ENCODE measurements around the gene FNDC3B.

Gene FNDC3B

DNA sequence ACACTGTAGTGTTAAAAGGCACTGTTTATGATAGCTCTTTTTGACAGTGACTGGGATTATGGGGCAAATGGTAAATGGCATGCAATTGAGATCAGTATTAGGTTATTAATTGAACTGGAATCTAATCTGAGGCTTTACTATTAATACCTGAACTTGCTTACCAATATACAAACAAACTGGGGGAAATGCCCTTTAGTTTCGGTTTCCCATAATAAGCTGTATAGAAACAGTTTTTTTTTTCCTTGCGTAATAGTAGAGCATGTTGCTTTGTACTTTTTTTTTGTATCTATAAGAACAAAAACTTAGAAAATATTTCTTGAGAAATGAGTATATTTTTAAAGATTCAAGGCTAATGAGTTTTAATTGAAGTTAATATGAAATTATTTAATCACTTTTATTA lies 95.0 kb downstream of the FNDC3B start:
- no peak for DNase-seq (ENCODE audit: low read depth in 2 of 2, low spot score in 1 of 2)

DNA sequence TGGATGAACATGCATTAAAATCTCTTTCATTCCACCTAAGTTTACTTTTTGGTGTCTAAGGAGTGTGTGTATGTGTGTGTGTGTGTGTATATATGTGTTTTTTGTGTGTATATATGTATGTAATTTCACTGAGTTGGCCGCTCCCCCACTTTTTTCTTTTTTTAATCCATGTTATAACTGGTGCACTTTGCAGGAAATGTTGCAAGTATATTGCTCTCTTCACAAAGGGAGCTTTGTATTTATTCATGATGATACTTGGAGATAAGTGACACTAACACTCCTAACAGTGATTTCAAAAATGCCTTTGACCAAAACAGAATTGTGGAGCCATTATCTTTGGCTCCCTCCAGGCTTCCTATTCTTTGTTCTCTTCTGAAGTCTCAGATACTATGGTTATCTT lies 95.8 kb downstream of the FNDC3B start:
- DNase-seq (ENCODE audit: low read depth in 2 of 2, low spot score in 1 of 2) = no peak

DNA sequence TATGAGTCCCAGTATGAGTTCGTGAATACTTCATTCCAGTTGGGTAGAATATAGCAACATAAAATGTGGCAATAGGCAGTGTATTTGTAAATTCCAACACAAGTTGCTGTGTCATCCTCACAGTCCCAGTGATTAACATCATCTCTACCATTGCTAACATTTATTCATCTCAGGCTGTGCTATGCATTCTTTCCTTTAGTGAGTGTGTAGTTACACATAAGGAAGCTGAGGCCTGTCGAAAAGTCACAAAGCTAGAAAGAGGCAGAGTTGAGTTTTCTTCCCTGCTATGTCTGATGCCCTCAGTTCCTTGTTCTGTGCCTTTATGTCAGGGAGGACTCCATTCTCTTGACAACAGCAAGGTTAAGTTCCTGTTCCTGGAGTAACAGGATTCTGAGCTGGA lies 96.4 kb downstream of the FNDC3B start:
- DNase-seq (ENCODE audit: low read depth in 2 of 2, low spot score in 1 of 2) = no peak

DNA sequence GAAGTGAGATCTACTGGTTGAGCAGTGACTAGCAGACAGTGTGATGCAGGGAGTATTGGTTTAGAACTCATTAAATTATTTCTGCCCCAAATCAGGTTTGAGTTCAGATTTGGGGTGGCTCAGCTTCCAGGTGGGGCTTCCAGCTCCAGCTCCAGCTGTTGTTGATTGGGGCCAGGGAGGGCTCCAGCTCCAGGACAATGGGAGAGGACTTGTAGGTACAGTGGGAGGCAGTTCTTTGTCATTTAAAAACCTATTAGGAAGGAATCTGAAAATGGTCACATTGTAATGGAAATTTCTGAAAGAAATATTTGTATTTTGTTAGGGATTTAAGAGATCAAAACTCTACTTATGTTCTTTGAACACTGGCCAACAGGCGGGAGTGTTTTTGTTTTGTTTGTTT lies 97.0 kb downstream of the FNDC3B start:
- DNase-seq (ENCODE audit: low read depth in 2 of 2, low spot score in 1 of 2) = no peak

DNA sequence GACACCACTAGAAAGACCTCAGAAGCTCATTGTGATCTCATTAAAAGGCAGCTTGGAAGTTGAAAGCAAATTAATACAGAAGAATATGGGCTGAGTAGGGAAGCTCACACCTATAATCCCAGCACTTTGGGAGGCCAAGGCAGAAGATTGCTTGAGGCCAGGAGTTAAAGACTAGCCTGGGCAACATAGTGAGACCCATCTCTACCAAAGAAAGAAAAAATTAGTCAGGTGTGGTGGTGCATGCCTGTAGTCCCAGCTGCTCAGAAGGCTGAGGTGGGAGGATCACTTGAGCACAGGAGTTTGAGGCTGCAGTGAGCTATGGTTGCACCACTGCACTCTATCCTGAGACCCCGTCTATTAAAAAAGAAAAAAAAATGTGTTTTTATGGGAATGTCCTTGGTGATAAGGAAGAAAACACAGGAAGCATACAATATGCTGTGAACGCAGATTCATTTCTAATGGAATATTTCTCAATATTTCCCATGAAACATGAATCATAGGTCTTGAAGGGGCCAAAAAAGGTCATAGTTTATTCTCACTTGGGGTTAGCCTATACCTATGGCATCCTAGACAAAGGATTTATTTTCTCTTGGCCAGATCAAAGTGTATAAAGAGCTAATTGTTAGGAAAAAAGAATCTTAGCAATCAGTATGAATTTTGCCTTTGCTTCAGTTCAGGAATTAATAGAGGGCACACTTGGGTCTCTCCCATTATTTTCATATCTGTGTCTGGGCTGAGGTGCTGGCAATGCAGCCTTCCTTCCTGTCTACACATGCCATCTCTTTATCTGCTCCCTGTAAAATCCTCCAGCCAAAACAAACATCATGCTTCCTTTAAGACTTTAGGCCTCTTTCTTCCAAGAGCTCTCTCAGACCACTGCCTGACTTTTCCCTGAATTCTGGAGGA lies 98.2 kb downstream of the FNDC3B start:
- no peak for DNase-seq (ENCODE audit: low read depth in 2 of 2, low spot score in 1 of 2)

- no peak for DNase-seq (ENCODE audit: low read depth in 2 of 2, low spot score in 1 of 2)
Observed at GRCh38 chr3:172138193-172138537, 98.8 kb downstream of the FNDC3B start.

- no peak for DNase-seq (ENCODE audit: low read depth in 2 of 2, low spot score in 1 of 2)
Observed at GRCh38 chr3:172138792-172139507, 99.6 kb downstream of the FNDC3B start.

DNA sequence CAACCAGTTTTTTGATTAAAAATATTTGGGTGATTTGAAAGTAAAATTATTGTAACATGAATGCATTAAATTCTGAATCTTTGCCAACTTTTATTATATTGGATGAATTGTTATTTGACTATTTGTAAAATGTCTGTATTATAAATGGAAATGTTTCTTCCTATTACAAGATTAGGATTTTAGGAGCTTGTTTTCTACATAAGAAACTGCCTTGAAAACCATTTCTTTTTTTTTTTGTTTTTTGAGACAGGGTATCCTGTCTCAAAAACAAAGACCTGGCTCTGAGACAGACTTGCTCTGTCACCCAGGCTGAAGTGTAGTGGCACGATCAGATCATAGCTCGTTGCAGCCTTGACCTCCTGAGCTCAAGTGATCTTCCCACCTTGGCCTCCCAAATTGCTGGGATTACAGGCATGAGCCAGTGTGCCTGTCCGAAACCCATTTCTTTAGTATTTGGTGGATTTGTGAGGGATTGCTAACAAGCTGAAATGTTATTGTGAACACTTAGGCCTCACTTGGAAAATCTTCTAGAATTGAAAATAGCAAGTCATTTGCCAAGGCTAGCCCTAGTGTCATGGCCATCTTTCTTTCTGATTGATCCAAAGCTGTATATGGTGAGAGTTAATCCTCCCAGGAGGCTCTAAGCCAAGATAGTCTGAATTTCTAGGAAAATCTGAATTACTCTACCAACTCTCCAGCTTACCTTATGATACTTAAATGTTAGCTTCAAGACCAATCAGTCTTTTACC lies 100.3 kb downstream of the FNDC3B start:
- no peak for DNase-seq (ENCODE audit: low read depth in 2 of 2, low spot score in 1 of 2)

GRCh38 chr3:172140499-172141391 lies 101.4 kb downstream of the FNDC3B start:
- DNase-seq (ENCODE audit: low read depth in 2 of 2, low spot score in 1 of 2) = no peak

DNA sequence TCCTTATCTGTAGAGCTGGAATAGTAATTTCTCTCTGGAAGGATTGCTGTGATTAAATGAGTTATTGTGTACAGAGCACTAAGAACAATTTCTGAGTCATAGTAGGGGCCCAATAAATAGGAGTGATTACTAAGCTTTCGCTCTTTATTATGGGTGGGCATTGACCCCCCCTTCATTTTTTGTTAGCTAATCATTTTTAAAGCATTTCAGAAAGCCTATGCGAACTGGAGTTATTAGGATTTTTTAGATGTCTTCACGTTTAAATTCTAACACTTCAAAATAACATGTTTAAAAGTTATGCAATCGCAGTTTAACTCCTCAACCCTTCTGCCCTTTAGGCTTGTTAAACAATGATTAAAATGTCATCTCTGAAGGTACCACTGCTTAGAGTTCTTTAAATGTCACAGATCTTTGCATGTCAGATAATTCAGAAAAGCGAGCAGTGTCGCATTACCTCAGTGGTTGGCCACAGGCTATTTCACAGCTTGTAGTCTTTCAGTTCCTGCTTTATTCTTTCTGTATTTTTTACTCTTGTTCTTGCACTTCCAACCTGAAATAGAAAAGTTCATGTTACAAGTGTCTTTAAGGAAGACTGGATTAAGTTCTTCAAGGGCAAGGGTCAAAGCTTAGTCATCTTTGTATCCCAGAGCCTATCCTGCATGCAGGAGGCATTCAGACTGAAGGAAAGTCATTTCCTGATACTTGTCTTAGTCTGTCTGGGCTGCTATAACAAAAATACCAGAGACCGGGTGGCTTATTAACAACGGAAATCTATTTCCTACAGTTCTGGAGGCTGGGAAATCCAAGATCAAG lies 102.9 kb downstream of the FNDC3B start:
- no peak for DNase-seq (ENCODE audit: low read depth in 2 of 2, low spot score in 1 of 2)

DNA sequence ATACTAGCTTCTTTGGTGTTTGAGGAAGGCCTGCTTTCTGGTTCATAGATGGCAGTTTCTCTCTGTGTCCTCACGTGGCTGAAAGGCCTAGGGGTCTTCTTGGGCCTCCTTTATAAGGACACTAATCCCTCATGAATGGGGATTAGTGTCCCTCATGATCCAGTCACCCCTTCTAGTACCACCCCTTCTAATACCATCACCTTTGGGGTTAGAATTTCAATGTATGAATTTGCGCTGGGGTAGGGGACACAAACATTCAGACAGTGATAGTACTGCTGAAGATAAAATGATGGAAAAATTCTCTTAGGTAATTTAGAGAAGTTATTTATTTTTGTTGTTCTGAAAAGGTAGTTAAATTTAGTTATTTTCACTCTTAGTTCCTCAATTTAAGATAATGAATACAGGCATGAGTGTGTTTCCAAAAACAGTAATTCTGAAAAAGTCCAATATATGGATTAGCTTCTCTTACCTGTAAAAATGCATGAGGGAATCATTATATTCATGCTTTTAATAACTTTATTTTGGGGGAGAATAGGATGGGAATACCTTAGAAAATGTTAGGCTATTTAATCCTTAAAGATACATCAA lies 103.6 kb downstream of the FNDC3B start:
- DNase-seq (ENCODE audit: low read depth in 2 of 2, low spot score in 1 of 2) = no peak

- DNase-seq (ENCODE audit: low read depth in 2 of 2, low spot score in 1 of 2) = no peak
Observed at GRCh38 chr3:172143739-172144497, 104.5 kb downstream of the FNDC3B start.

GRCh38 chr3:172144601-172145000 lies 105.2 kb downstream of the FNDC3B start:
- DNase-seq (ENCODE audit: low read depth in 2 of 2, low spot score in 1 of 2) = no peak

DNA sequence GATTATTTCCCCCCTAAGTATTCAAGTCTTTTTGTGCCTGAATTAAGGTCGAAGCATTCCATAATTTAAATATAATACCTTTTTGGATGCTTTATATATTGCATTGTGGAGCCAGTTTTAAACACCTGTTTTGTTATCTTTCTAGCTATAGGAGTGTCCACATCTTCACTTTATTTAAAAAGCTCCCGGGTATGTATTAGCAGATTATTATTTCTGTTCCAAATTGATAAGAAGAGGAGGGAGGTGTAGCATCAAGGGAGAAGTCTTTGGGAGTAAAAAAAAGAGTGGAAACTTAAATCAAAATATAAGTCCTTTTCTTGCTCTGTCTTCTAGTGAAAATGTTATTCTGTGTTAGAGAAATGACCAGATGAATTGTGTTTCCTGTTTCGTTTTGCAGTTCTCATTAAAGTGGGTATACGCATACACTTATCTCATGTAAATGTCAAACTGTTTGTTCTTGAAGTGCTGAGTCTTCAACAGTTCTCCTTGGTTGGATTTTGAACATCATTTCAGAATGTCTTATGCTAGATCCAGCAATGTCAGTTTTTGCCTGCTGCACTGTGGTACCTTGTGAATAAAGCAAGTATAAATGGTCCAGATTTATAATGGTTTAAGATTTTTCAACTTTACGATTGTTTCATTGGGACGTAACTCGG lies 105.8 kb downstream of the FNDC3B start:
- no peak for DNase-seq (ENCODE audit: low read depth in 2 of 2, low spot score in 1 of 2)

DNA sequence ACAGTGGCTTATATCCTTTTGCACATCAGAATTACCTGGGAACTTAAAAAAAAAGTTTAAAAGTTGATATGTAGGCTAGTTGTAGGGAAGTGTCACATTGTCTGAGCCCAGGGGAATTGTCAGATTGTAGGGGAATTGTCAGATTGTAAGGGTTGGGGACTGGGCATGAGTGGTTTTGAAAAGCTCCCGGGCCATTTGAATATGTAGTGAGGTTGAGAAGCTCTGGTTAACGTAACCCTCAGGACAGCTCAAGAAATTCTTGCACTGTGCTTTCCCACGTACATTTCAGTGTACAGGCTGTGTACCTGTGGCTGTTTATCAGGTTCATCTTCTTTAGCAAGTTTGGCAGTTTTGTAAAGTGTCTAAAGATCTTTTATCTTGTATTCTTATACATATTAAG lies 107.0 kb downstream of the FNDC3B start:
- DNase-seq (ENCODE audit: low read depth in 2 of 2, low spot score in 1 of 2) = no peak

DNA sequence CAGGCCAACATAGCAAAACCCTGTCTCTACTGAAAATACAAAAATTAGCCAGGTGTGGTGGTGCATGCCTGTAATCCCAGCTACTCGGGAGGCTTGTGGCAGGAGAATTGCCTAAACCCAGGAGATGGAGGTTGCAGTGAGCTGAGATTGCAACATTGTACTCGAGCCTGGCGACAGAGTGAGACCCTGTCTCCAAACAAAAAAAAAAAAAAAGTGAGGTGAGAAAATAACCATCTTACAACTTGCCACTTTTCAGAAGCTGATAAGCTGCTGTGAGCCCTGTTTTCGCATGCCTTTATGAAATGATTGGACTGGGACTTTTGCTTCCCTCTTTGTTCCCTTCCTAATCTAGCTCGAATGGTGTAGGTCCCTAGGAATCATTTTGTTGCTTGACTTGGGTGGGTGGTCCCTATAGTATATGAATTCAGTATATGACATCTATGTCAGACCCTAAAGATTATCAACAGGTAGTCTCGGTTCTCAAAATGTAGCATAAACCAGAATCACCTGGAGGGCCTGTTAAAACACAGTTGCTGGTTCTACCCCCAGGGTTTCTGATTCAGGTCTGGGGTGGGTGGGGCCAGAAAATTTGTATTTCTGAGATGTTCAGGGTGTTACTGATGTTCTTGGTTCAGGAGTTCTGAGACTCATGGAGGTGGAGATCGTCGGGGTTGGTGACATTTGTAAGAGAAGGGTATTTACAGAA lies 107.9 kb downstream of the FNDC3B start:
- no peak for DNase-seq (ENCODE audit: low read depth in 2 of 2, low spot score in 1 of 2)

GRCh38 chr3:172148241-172148640 lies 108.9 kb downstream of the FNDC3B start:
- DNase-seq (ENCODE audit: low read depth in 2 of 2, low spot score in 1 of 2) = no peak

All from stimulated activated CD8-positive, alpha-beta memory T cell treated with anti-CD3 and anti-CD28 coated beads, Interleukin-4, amount 100 ng/mL, for 1 hour (primary cell).